Bronchus fibroblast of lung (primary cell): Measurements from ENCODE around the gene CLEC11A. TPM values are rescaled to one million over a fixed set of nuclear protein-coding genes. Genes with fewer than 3 reads are reported as not detected.

Experiments
- total RNA-seq: library from RNA; depleted of rRNA; stranded (reverse); fragments of >200 nt; gene quantifications from 2 replicates; pipeline ENCODE4 v1.2.3, GENCODE V29; 2015

Gene CLEC11A
- total RNA-seq = 72.5 and 93.3 TPM in 2 replicates

GRCh38 chr19:50723069-50723468, at the start of gene CLEC11A:
Gene CLEC11A (plus strand): TSS chr19:50723364. CDS start chr19:50723526, 162 bp downstream.

GRCh38 chr19:50719566-50719965, 3.6 kb upstream of the CLEC11A start, which contains the start of gene SHANK1:
Gene SHANK1 (minus strand): TSS chr19:50719802. CDS start chr19:50716919, 2,883 bp downstream.

GRCh38 chr19:50770164-50770563, 47.0 kb downstream of the CLEC11A start, which contains the start of gene GPR32:
Gene GPR32 (plus strand): TSS chr19:50770464. CDS start chr19:50770601, 137 bp downstream.

Other genes with a start within 250 kb of the CLEC11A start
- gene EMC10, start 246.9 kb upstream of the CLEC11A start, total RNA-seq = 76.0 and 80.0 TPM in 2 replicates
- 0.84 and 1.3 TPM in 2 replicates for gene GARIN5A, start 246.5 kb upstream of the CLEC11A start, total RNA-seq
- 40.2 and 41.6 TPM in 2 replicates for gene JOSD2, start 212.2 kb upstream of the CLEC11A start, total RNA-seq
- not detected in 2 replicates for gene ASPDH, start 209.5 kb upstream of the CLEC11A start, total RNA-seq
- gene LRRC4B, start 154.9 kb upstream of the CLEC11A start, total RNA-seq = under 0.01 TPM in 1 of 2 replicates, not detected in the other
- gene SYT3, start 83.5 kb upstream of the CLEC11A start, total RNA-seq = 0.15 TPM in 1 of 2 replicates, not detected in the other
- gene C19orf81, start 73.9 kb upstream of the CLEC11A start, total RNA-seq = not detected in 2 replicates
- 0.84 and 1.8 TPM in 2 replicates for gene SHANK1, start 3.6 kb upstream of the CLEC11A start, total RNA-seq
- not detected in 2 replicates for gene GPR32, start 47.1 kb downstream of the CLEC11A start, total RNA-seq
- gene ACP4, start 67.1 kb downstream of the CLEC11A start, total RNA-seq = not detected in 2 replicates
- gene KLK1, start 100.4 kb downstream of the CLEC11A start, total RNA-seq = not detected in 2 replicates
- gene KLK15, start 110.2 kb downstream of the CLEC11A start, total RNA-seq = not detected in 2 replicates
- gene KLK3, start 131.6 kb downstream of the CLEC11A start, total RNA-seq = not detected in 2 replicates
- gene KLK2, start 150.1 kb downstream of the CLEC11A start, total RNA-seq = 0.89 TPM in 1 of 2 replicates, not detected in the other
- not detected in 2 replicates for gene KLK4, start 188.0 kb downstream of the CLEC11A start, total RNA-seq
- gene KLK5, start 229.7 kb downstream of the CLEC11A start, total RNA-seq = not detected in 2 replicates
- gene KLK6, start 246.2 kb downstream of the CLEC11A start, total RNA-seq = not detected in 2 replicates